ENCODE measurements around the gene TAMALIN.

Gene TAMALIN

GRCh38 chr12:51959921-51960320 lies 46.8 kb upstream of the TAMALIN start:
- no peak for TF ChIP-seq REST (IDR thresholded peaks at IDR 0.05; ENCODE audit: insufficient replicate concordance, low read depth)
- TF ChIP-seq CTCF (IDR thresholded peaks at IDR 0.05; ENCODE audit: insufficient read depth, low read length), result no peak
- no peak for TF ChIP-seq SPI1 (IDR thresholded peaks at IDR 0.05; ENCODE audit: borderline replicate concordance, low read depth)
- TF ChIP-seq POLR2AphosphoS5 (IDR thresholded peaks at IDR 0.05; ENCODE audit: low read depth), result no peak
- TF ChIP-seq GABPA (IDR thresholded peaks at IDR 0.05; ENCODE audit: low read depth), result no peak
- no peak overlapping the region for H3K4me3 ChIP-seq (replicated peaks; ENCODE audit: insufficient read depth, low read length)
- H3K27me3 ChIP-seq (ENCODE audit: insufficient read depth, poor library complexity, severe bottlenecking), result no peaks in the 10 kb centered on the region
- no peak overlapping the region for H3K27ac ChIP-seq (replicated peaks)
- DNase-seq (ENCODE audit: low read depth in 1 of 2, low spot score in 1 of 2), result no peak

GRCh38 chr12:51960488-51960887 lies 46.3 kb upstream of the TAMALIN start:
- Histone ChIP-seq H3K27ac (replicated peaks) (no peak overlapping the region), H3K4me3 (replicated peaks; ENCODE audit: insufficient read depth, low read length) (no peak overlapping the region), H3K27me3 (ENCODE audit: insufficient read depth, poor library complexity, severe bottlenecking) (no peaks in the 10 kb centered on the region)
- TF ChIP-seq CTCF (IDR thresholded peaks at IDR 0.05; ENCODE audit: insufficient read depth, low read length), result no peak
- TF ChIP-seq POLR2AphosphoS5 (IDR thresholded peaks at IDR 0.05; ENCODE audit: low read depth), result no peak
- TF ChIP-seq GABPA (IDR thresholded peaks at IDR 0.05; ENCODE audit: low read depth), result no peak
- no peak for TF ChIP-seq REST (IDR thresholded peaks at IDR 0.05; ENCODE audit: insufficient replicate concordance, low read depth)
- DNase-seq (ENCODE audit: low read depth in 1 of 2, low spot score in 1 of 2), result no peak

- TF ChIP-seq CTCF (IDR thresholded peaks at IDR 0.05; ENCODE audit: insufficient read depth, low read length) (no peak), SPI1 (IDR thresholded peaks at IDR 0.05; ENCODE audit: borderline replicate concordance, low read depth) (no peak), POLR2AphosphoS5 (IDR thresholded peaks at IDR 0.05; ENCODE audit: low read depth) (no peak), GABPA (IDR thresholded peaks at IDR 0.05; ENCODE audit: low read depth) (no peak), REST (IDR thresholded peaks at IDR 0.05; ENCODE audit: insufficient replicate concordance, low read depth) (no peak)
- H3K27ac ChIP-seq (replicated peaks), result no peak overlapping the region
- no peak for DNase-seq (ENCODE audit: low read depth in 1 of 2, low spot score in 1 of 2)
- no peaks in the 10 kb centered on the region for H3K27me3 ChIP-seq (ENCODE audit: insufficient read depth, poor library complexity, severe bottlenecking)
- no peak overlapping the region for H3K4me3 ChIP-seq (replicated peaks; ENCODE audit: insufficient read depth, low read length)
Measured at GRCh38 chr12:51960890-51961289, 45.9 kb upstream of the TAMALIN start.

All from HL-60 (cell line).